ENCODE results near the gene CPNE2.
"Not testable (repeated sequence)": the region's sequence is repeated elsewhere in the genome, so short reads cannot be mapped to it uniquely, and the experiment has no call there.

The CPNE2 gene

GRCh38 chr16:57098188-57098841 is 5.9 kb downstream of the CPNE2 start:
- peak overlapping the region in 1 of 10 experiments; percentile 11; a peak in 1 of 20 replicates for H3K4me3 ChIP-seq
- no peaks in the 10 kb centered on the region for H3K27me3 ChIP-seq
- peak overlapping the region; percentile 72 to 93 (median 82) for H3K4me2 ChIP-seq
- peaks cover 30 to 100% (median 74%) of the 10 kb centered on the region in 11 experiments; a peak in 21 of 22 replicates for H4K20me1 ChIP-seq
- H3K9ac ChIP-seq: peak overlapping the region in 3 of 11 experiments; percentile 34 to 44 (median 44); a peak in 6 of 22 replicates
- peak overlapping the region in 3 of 11 experiments; percentile 6 to 25 (median 19); a peak in 4 of 22 replicates for H3K27ac ChIP-seq
- peaks cover 0 to 22% (median 6%) of the 10 kb centered on the region in 11 experiments; a peak in 6 of 22 replicates for H3K36me3 ChIP-seq
- no peak for TF ChIP-seq Cebpa-rat (IDR thresholded peaks at IDR 0.05)
- H3K4me1 ChIP-seq: peaks cover 48 to 82% (median 64%) of the 10 kb centered on the region in 10 experiments
- H3K9me3 ChIP-seq (replicated peaks in 1 of 11): no peaks in the 10 kb centered on the region

- not testable (repeated sequence) for H3K9ac ChIP-seq; H3K9me3 ChIP-seq (replicated peaks in 1 of 11); H3K27ac ChIP-seq; H3K4me3 ChIP-seq; H3K27me3 ChIP-seq
- peaks cover 40 to 76% (median 59%) of the 10 kb centered on the region in 10 experiments for H3K4me1 ChIP-seq
- peaks cover 30 to 99% (median 69%) of the 10 kb centered on the region in 11 experiments; a peak in 20 of 22 replicates for H4K20me1 ChIP-seq
- H3K36me3 ChIP-seq: peaks cover 0 to 22% (median 3%) of the 10 kb centered on the region in 11 experiments; a peak in 6 of 22 replicates
- peak overlapping the region in 8 of 11 experiments; percentile 2 to 81 (median 58); a peak in 12 of 22 replicates for H3K4me2 ChIP-seq
These were observed 7.6 kb downstream of the CPNE2 start for GRCh38 chr16:57099965-57100364.

- Histone ChIP-seq H3K4me1 (peaks cover 39 to 76% (median 59%) of the 10 kb centered on the region in 10 experiments), H3K9me3 (replicated peaks in 1 of 11) (no peaks in the 10 kb centered on the region), H3K9ac (no peak overlapping the region), H3K4me3 (no peak overlapping the region), H3K36me3 (peaks cover 0 to 22% (median 0%) of the 10 kb centered on the region in 11 experiments; a peak in 6 of 22 replicates), H3K4me2 (peak overlapping the region in 8 of 11 experiments; percentile 2 to 81 (median 58); a peak in 11 of 22 replicates), H3K27me3 (no peaks in the 10 kb centered on the region), H3K27ac (no peak overlapping the region), H4K20me1 (peaks cover 30 to 99% (median 69%) of the 10 kb centered on the region in 11 experiments; a peak in 20 of 22 replicates)
- TF ChIP-seq Cebpa-rat (IDR thresholded peaks at IDR 0.05): no peak
These were observed 8.1 kb downstream of the CPNE2 start for GRCh38 chr16:57100445-57100844.

- no peak overlapping the region for H3K27ac ChIP-seq
- H3K9ac ChIP-seq: peak overlapping the region in 3 of 11 experiments; percentile 14 to 45 (median 15); a peak in 1 of 22 replicates
- H3K4me1 ChIP-seq: peaks cover 22 to 75% (median 58%) of the 10 kb centered on the region in 10 experiments
- peaks cover 0 to 14% (median 0%) of the 10 kb centered on the region in 11 experiments; a peak in 4 of 22 replicates for H3K36me3 ChIP-seq
- no peaks in the 10 kb centered on the region for H3K9me3 ChIP-seq (replicated peaks in 1 of 11)
- no peak overlapping the region for H3K4me2 ChIP-seq
- no peaks in the 10 kb centered on the region for H3K27me3 ChIP-seq
- no peak overlapping the region for H3K4me3 ChIP-seq
- H4K20me1 ChIP-seq: peaks cover 36 to 99% (median 71%) of the 10 kb centered on the region in 11 experiments; a peak in 19 of 22 replicates
- no peak for TF ChIP-seq Cebpa-rat (IDR thresholded peaks at IDR 0.05)
These were observed 10.8 kb downstream of the CPNE2 start for GRCh38 chr16:57102888-57103851.

GRCh38 chr16:57104706-57105105 is 12.3 kb downstream of the CPNE2 start:
- TF ChIP-seq Cebpa-rat (IDR thresholded peaks at IDR 0.05): no peak

GRCh38 chr16:57105184-57105583 is 12.8 kb downstream of the CPNE2 start:
- peak overlapping the region in 3 of 11 experiments; percentile 6 to 37 (median 36); a peak in 4 of 22 replicates for H3K4me2 ChIP-seq
- peaks cover 11 to 60% (median 43%) of the 10 kb centered on the region in 10 experiments; a peak in 18 of 20 replicates for H3K4me1 ChIP-seq
- H3K9me3 ChIP-seq (replicated peaks in 1 of 11): no peaks in the 10 kb centered on the region
- no peak for TF ChIP-seq Cebpa-rat (IDR thresholded peaks at IDR 0.05)
- H3K9ac ChIP-seq: peak overlapping the region in 1 of 11 experiments; percentile 1; a peak in 2 of 22 replicates
- H3K36me3 ChIP-seq: peaks cover 0 to 14% (median 0%) of the 10 kb centered on the region in 11 experiments; a peak in 4 of 22 replicates
- H3K4me3 ChIP-seq: no peak overlapping the region
- peaks cover 33 to 99% (median 77%) of the 10 kb centered on the region in 11 experiments; a peak in 20 of 22 replicates for H4K20me1 ChIP-seq
- H3K27me3 ChIP-seq: no peaks in the 10 kb centered on the region
- H3K27ac ChIP-seq: 0 out of 22 replicates have a peak overlapping the region, but pooled peaks of 2 of the 11 experiments have one; percentile 6 to 16

More at GRCh38 chr16:57104706-57105105, 12.3 kb downstream of the CPNE2 start:
- Histone ChIP-seq H3K27me3 (no peaks in the 10 kb centered on the region), H3K36me3 (peaks cover 0 to 14% (median 0%) of the 10 kb centered on the region in 11 experiments; a peak in 4 of 22 replicates), H3K9ac (peak overlapping the region in 1 of 11 experiments; percentile 1; a peak in 1 of 22 replicates), H3K4me1 (peaks cover 11 to 65% (median 47%) of the 10 kb centered on the region in 10 experiments; a peak in 18 of 20 replicates), H3K27ac (0 out of 22 replicates have a peak overlapping the region, but pooled peaks of 2 of the 11 experiments have one; percentile 6 to 16), H3K4me2 (peak overlapping the region in 7 of 11 experiments; percentile 6 to 37 (median 32); a peak in 9 of 22 replicates), H4K20me1 (peaks cover 34 to 99% (median 75%) of the 10 kb centered on the region in 11 experiments; a peak in 19 of 22 replicates), H3K4me3 (no peak overlapping the region), H3K9me3 (replicated peaks in 1 of 11) (no peaks in the 10 kb centered on the region)

- Histone ChIP-seq H3K4me2 (peak overlapping the region in 5 of 11 experiments; percentile 50 to 60 (median 54); a peak in 10 of 22 replicates), H3K4me3 (no peak overlapping the region), H3K9ac (0 out of 22 replicates have a peak overlapping the region, but pooled peaks of 1 of the 11 experiments have one; percentile 4), H3K9me3 (replicated peaks in 1 of 11) (no peaks in the 10 kb centered on the region), H4K20me1 (peaks cover 22 to 91% (median 68%) of the 10 kb centered on the region in 11 experiments; a peak in 20 of 22 replicates), H3K27ac (peak overlapping the region in 1 of 11 experiments; percentile 32; a peak in 1 of 22 replicates), H3K4me1 (peaks cover 17 to 59% (median 44%) of the 10 kb centered on the region in 10 experiments), H3K27me3 (no peaks in the 10 kb centered on the region), H3K36me3 (peaks cover 0 to 15% (median 0%) of the 10 kb centered on the region in 11 experiments; a peak in 3 of 22 replicates)
- TF ChIP-seq Cebpa-rat (IDR thresholded peaks at IDR 0.05): no peak
These were observed 14.4 kb downstream of the CPNE2 start for GRCh38 chr16:57106767-57107166.

Measured in BLaER1 treated with 17β-estradiol and CSF1 and Interleukin-3, amounts not matched to agents 10 nM and 100 nM (cell line).